GM10248 (cell line): ENCODE data around the gene CD47.

Experiments
- CTCF ChIA-PET: fragments of 300-600 bp; sonication (Branson Sonifier 250); formaldehyde crosslinking; extraction: SDS; loops from one replicate; lab custom pipeline; 2021; ENCODE audit warnings: antibody characterized with exemption; lab: Yijun Ruan, JAX
- POLR2A ChIA-PET: fragments of 350-650 bp; sonication (Branson Sonifier 250); formaldehyde crosslinking; extraction: SDS; loops from one replicate; lab custom pipeline; 2020; ENCODE audit warnings: antibody characterized with exemption; lab: Yijun Ruan, JAX
- DNase-seq: peaks from one replicate; pipeline ENCODE4 v3.0.0; 2012; ENCODE audit errors: extremely low spot score
- TF ChIP-seq, protein P1 (sequence below): IDR thresholded peaks from 2 replicates; pipeline ENCODE4 v1.5.1; 2012; ENCODE audit warnings: mild to moderate bottlenecking, low read depth; ENCODE audit errors: extremely low read depth, missing control alignments, control extremely low read depth

The CD47 gene

DNA sequence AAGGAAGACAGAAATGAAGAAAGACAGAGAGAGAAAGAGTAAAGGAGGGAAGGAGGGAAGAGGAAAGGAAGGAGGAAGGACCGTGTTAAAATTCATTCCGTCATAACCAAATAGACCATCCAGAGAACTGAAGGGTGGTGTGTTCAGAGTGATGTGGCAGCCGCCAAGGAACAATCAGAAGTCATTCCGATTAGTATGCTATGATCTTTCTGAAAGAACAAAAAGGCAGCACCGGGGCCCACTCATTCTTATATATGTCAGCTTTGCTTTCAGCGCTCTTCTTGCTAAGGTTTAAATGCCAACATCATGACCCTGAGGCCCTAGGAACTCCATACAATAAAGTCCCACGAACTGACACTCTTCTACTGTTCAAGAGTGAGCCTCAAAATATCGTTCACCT, 78.5 kb downstream of the CD47 start:
- POLR2A ChIA-PET = no interaction called here
- CTCF ChIA-PET = no interaction called here
- DNase-seq = no peak
- TF ChIP-seq, protein P1, sequence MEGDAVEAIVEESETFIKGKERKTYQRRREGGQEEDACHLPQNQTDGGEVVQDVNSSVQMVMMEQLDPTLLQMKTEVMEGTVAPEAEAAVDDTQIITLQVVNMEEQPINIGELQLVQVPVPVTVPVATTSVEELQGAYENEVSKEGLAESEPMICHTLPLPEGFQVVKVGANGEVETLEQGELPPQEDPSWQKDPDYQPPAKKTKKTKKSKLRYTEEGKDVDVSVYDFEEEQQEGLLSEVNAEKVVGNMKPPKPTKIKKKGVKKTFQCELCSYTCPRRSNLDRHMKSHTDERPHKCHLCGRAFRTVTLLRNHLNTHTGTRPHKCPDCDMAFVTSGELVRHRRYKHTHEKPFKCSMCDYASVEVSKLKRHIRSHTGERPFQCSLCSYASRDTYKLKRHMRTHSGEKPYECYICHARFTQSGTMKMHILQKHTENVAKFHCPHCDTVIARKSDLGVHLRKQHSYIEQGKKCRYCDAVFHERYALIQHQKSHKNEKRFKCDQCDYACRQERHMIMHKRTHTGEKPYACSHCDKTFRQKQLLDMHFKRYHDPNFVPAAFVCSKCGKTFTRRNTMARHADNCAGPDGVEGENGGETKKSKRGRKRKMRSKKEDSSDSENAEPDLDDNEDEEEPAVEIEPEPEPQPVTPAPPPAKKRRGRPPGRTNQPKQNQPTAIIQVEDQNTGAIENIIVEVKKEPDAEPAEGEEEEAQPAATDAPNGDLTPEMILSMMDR = no peak

DNA sequence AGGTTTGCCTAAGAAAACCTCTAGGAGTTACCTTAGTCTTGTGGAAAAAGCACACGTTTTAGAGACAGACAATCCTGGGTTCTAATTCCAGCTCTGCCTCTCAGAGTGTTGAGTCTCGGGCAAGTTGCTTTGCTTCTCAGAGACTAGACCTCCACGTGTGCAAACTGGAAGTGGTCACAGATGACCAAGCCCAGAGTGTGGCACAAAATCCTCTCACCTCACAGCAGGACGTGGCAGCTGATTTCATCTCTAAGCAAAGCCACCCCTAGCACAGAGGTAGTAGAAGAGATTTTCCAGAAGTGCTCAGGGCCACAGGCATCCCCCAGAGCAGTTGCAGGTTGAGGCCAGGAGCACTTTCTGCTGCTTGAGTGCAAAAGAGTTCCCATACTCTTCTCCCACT, 79.2 kb downstream of the CD47 start:
- TF ChIP-seq, protein P1 = no peak
- no peak for DNase-seq
- CTCF ChIA-PET = no interaction called here
- POLR2A ChIA-PET = no interaction called here

GRCh38 chr3:108008931-108009639, 81.7 kb downstream of the CD47 start:
- ChIA-PET POLR2A (no interaction called here), CTCF (interaction anchor here (1.0 to 1.7 kb wide), 2 partner anchors 22 to 469 kb away, joined by 3 to 4 read pairs; no protein-coding TSS in a partner anchor)
- no peak for DNase-seq
- TF ChIP-seq, protein P1 = no peak

- ChIA-PET CTCF (no interaction called here), POLR2A (no interaction called here)
- DNase-seq = no peak
- TF ChIP-seq, protein P1 = no peak
Observed at GRCh38 chr3:108008106-108008505, 82.7 kb downstream of the CD47 start.

GRCh38 chr3:108006881-108007331, 83.9 kb downstream of the CD47 start:
- ChIA-PET CTCF (interaction anchor here (1.4 kb wide), 1 partner anchor 8 kb away, joined by 3 read pairs; no protein-coding TSS in a partner anchor), POLR2A (no interaction called here)
- DNase-seq = no peak
- TF ChIP-seq, protein P1 = no peak

GRCh38 chr3:108006077-108006771, 84.6 kb downstream of the CD47 start:
- CTCF ChIA-PET = interaction anchor here (1.3 to 1.4 kb wide), 3 partner anchors 9 to 42 kb away, joined by 3 read pairs; no protein-coding TSS in a partner anchor
- POLR2A ChIA-PET = no interaction called here
- TF ChIP-seq, protein P1 = no peak
- DNase-seq = no peak
